SW480 (cell line): ENCODE data around the gene ADPRHL1.

ENCODE experiments used
- DNase-seq: peaks from one replicate; pipeline ENCODE4 v3.0.0-alpha.2; 2016; ENCODE audit warnings: low spot score

Gene ADPRHL1

DNA sequence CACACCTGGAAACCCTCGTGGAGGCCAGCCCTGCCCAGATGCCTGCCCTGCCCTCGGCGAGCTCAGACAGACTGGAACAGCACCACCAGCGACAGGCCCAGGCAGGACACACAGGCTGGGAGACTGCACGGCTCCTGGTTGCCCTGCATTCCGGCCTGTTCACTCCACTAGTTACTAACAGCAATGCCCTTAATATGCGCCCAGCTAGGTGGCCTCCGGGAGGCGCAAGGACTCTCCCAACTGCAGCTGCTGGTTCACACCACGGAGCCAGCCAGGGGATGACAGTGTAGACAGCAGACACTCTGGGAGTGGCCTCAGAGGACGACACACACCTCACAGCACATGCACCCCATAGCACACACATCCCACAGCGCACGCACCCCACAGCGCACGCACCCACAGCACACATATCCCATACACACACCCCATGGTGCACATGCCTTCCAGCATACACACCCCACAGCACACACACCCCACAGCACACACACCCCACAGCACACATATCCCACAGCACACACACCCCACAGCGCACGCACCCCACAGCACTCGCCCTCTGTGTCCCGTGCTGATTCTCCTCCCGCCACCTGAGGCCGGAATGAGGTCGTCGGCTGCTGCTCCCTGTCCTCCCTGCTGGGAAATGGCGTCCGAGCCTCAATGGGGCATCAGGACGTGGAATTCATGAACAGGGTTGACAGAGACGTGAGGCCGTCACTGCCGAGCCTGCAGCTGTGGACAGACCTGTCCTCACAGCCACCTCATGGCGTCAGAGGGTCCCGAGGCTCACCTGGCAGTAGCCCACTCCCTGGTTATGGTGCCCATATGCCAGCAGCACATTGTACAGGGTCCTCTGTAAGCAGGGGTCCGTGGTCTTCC is 103.0 kb downstream of the ADPRHL1 start:
- DNase-seq = no peak
